Activated CD4-positive, alpha-beta T cell treated with anti-CD3 and anti-CD28 coated beads for 36 hours (primary cell): ENCODE data around the gene PCBD1. TPM values are rescaled to one million over a fixed set of nuclear protein-coding genes. Genes with fewer than 3 reads are reported as not detected.
A peak's percentile ranks its signal among the peaks of the same experiment; 100 is the strongest.

Experiments
- ATAC-seq: fragments of 200-7000 bp; cut with Tn5 transposase; one replicate; pipeline ENCODE4 v1.10.0; 2021; ENCODE audit warnings: mild to moderate bottlenecking, moderate library complexity
- CTCF ChIA-PET: fragments of 350-600 bp; sonication (Branson Sonifier 250); formaldehyde crosslinking; loops from one replicate; lab custom pipeline; 2021; ENCODE audit warnings: antibody characterized with exemption; lab: Charles Lee
- POLR2A ChIA-PET: fragments of 350-600 bp; sonication (Branson Sonifier 250); formaldehyde crosslinking; loops from one replicate; lab custom pipeline; 2021; ENCODE audit warnings: antibody characterized with exemption, inconsistent platforms; lab: Charles Lee
- DNase-seq: peaks from one replicate; pipeline ENCODE4 v3.0.0-alpha.2; 2020
- H3K27ac Mint-ChIP-seq: one replicate; pipeline ENCODE4 v1.8.0; 2021; ENCODE audit warnings: mixed read lengths
- H3K27me3 Mint-ChIP-seq: one replicate; pipeline ENCODE4 v1.8.0; 2021; ENCODE audit warnings: mixed read lengths
- H3K36me3 Mint-ChIP-seq: one replicate; pipeline ENCODE4 v1.8.0; 2021; ENCODE audit warnings: low read depth, mixed read lengths
- H3K4me1 Mint-ChIP-seq: one replicate; pipeline ENCODE4 v1.8.0; 2021; ENCODE audit warnings: mixed read lengths
- H3K4me3 Mint-ChIP-seq: one replicate; pipeline ENCODE4 v1.8.0; 2021; ENCODE audit warnings: mild to moderate bottlenecking, moderate library complexity, mixed read lengths
- H3K9me3 Mint-ChIP-seq: one replicate; pipeline ENCODE4 v1.8.0; 2021; ENCODE audit warnings: low read depth, mixed read lengths
- intact Hi-C, 2 experiments: fragments of 100-400 bp; cut with DNase I in 1 of 2; cut with micrococcal nuclease in 1 of 2; formaldehyde crosslinking; loops; one replicate each; pipeline versions ENCODE4 v1.14.2 to v1.15.1; 2022 to 2024; cut with DNase I, micrococcal nuclease
- total RNA-seq, 2 experiments: library from RNA; stranded (reverse); gene quantifications; one replicate each; pipeline ENCODE4 v1.2.3, GENCODE V29; 2021

Gene PCBD1
- total RNA-seq, 2 experiments from 2014 or later = 40.1 to 47.6 TPM

GRCh38 chr10:70896551-70896950, 8.2 kb upstream of the PCBD1 start:
- ATAC-seq = no peak
- ChIA-PET POLR2A (no interaction called here), CTCF (no interaction called here)
- intact Hi-C loops = no loop called here
- Mint-ChIP-seq H3K36me3 (no peaks in the 10 kb centered on the region), H3K4me3 (no peak overlapping the region), H3K9me3 (no peaks in the 10 kb centered on the region), H3K27ac (no peak overlapping the region), H3K27me3 (no peaks in the 10 kb centered on the region), H3K4me1 (peaks cover 7% of the 10 kb centered on the region)
- DNase-seq = no peak

DNA sequence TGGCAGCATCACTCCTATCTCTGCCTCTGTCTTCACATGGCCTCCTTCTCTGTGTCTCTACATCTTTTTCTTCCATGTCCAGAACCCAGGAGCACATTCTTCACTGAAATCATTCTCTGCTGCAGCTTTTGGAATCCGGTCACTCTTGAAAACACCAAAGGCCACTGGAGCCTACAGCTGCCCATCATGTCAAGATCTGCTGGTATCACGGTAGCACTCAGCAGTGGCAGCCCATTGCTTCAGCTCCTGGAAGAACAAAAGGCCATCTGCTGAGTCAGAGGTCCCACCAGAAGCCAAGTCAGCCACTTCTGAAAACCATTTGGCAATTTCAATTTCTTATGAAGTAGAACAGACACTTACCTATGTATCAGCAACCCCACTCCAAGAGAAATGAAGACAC, 6.1 kb upstream of the PCBD1 start:
- H3K4me3 Mint-ChIP-seq = no peak overlapping the region

DNA sequence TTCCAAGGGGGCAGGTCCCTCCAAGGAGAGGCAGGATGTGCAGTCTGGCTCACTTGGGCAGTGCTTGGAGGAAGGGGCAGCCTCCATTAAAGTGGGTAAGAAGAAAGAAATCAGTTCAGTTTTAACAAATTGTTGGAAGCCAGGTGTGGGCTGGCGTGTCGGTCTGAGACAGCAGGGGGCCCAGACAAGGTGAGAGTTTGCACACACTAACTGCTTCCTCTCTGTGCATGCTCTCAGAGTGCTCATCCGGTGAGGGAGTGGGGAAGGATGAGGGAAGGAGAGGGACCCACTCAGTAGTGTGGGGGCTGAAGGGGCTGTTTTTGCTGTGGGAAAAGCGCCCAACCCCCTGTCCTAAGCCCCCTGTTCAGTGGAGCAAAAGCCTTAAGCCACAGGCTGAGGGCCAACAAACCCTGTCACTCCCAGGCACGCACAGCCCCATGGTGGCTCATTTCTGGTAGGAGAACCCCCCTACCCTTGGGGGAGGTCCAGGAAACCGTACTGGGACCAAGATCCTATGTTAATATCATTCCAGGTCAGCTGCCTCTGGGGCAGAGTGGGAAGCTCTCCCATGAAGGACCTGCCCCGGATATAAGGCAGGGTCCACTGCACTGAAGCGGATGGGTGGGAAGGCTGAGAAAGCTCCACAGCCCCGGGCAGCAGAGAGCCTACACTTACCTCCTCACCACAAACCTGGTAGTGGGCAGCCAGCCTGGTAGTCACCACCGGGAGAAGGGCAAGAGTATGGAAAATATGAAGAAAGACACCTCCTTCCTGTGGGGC, 5.1 kb upstream of the PCBD1 start:
- Mint-ChIP-seq H3K4me3 (no peak overlapping the region), H3K36me3 (no peaks in the 10 kb centered on the region), H3K9me3 (no peaks in the 10 kb centered on the region), H3K27me3 (no peaks in the 10 kb centered on the region), H3K4me1 (peaks cover 16% of the 10 kb centered on the region), H3K27ac (no peak overlapping the region)
- POLR2A ChIA-PET = no interaction called here
- CTCF ChIA-PET = interaction anchor here (1.3 kb wide), 1 partner anchor 21 kb away, joined by 4 read pairs; no protein-coding TSS in a partner anchor
- peak; percentile 56 for ATAC-seq
- DNase-seq = peak; percentile 36
- intact Hi-C loops = no loop called here

More for the DNA sequence above, 6.1 kb upstream of the PCBD1 start:
- Mint-ChIP-seq H3K36me3 (no peaks in the 10 kb centered on the region), H3K27me3 (no peaks in the 10 kb centered on the region), H3K4me1 (peaks cover 9% of the 10 kb centered on the region), H3K9me3 (no peaks in the 10 kb centered on the region), H3K27ac (no peak overlapping the region)
- intact Hi-C loops = no loop called here
- POLR2A ChIA-PET = no interaction called here
- CTCF ChIA-PET = interaction anchor here (0.6 to 0.7 kb wide), 2 partner anchors 370 to 606 kb away, joined by 3 to 5 read pairs; no protein-coding TSS in a partner anchor
- ATAC-seq = no peak
- DNase-seq = no peak

DNA sequence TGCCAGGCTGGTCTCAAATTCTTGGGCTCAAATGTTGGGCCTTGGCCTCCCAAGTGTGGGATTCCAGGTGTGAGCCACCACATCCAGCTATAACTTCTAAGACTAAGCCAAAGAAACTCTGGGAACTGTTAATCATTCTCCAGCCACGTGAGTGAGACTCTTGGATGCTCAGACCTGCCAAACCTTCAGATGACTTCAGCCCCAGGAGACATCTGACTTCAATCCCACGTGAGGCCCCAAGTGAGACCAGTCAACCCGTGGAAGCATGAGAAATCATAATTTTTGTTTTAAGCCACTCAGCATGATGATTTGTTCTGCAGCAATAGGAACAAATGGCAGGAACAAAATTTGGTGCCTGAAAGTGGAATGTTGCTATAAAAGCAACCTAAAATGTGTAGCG, 4.3 kb upstream of the PCBD1 start:
- POLR2A ChIA-PET = no interaction called here
- CTCF ChIA-PET = no interaction called here
- no peaks in the 10 kb centered on the region for H3K27me3 Mint-ChIP-seq
- no peaks in the 10 kb centered on the region for H3K9me3 Mint-ChIP-seq
- no peak overlapping the region for H3K4me3 Mint-ChIP-seq
- H3K4me1 Mint-ChIP-seq = peaks cover 16% of the 10 kb centered on the region
- ATAC-seq = no peak
- no peaks in the 10 kb centered on the region for H3K36me3 Mint-ChIP-seq
- intact Hi-C loops = no loop called here
- H3K27ac Mint-ChIP-seq = no peak overlapping the region
- DNase-seq = no peak

DNA sequence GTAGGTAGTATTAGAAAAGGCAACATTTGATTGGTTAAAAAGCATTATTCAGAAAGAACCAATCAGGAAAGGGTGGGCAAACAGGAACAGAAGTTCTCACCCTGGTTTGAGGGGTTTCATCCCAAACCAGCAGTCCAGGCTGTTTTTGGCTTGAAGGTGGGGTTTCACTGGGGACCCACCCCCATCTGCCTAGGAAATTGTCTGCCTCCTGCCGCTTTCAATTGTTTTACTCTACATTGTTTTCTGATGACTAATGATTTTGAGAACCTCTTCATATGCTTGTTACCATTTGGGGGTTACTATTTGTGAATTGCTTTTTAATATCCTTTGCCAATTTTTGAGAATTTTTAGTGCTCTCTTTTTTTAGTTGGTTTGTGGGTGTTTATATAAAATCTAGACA, 3.3 kb upstream of the PCBD1 start:
- Mint-ChIP-seq H3K4me3 (no peak overlapping the region), H3K4me1 (peaks cover 26% of the 10 kb centered on the region), H3K27ac (no peak overlapping the region), H3K27me3 (no peaks in the 10 kb centered on the region), H3K36me3 (no peaks in the 10 kb centered on the region), H3K9me3 (no peaks in the 10 kb centered on the region)
- POLR2A ChIA-PET = no interaction called here
- CTCF ChIA-PET = interaction anchor here (2.7 kb wide), 1 partner anchor 12 kb away, joined by 12 read pairs; no protein-coding TSS in a partner anchor
- ATAC-seq = no peak
- DNase-seq = no peak
- intact Hi-C loops = no loop called here

DNA sequence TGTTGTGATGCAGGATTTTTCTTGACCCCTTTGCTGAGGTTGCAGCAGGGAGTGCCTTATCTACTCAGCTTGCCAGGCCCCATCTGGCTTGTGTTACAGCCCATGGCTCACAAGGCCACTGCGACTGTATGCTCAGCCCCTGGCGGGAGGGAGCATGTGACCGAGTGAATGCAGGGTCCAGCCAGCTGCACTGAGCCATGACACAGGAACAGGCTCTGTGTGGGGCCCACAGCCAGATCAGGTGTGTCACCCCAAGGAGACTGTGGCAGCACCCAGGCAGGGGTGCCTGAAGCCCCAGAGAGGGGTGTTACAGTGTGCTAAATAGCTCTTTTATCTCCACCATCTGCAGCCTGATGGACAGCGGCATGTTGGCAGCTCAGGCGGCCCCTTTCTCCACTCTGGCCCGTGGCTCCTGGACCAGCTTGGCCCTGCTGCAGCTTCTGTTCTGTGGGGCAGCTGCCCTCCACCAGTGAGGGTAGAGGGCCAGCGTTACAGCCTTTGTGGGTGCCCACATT, 2.6 kb upstream of the PCBD1 start:
- intact Hi-C loops = no loop called here
- no peaks in the 10 kb centered on the region for H3K36me3 Mint-ChIP-seq
- ChIA-PET CTCF (interaction anchor here (2.7 kb wide), 1 partner anchor 11 kb away, joined by 12 read pairs; no protein-coding TSS in a partner anchor), POLR2A (no interaction called here)
- H3K4me1 Mint-ChIP-seq = peaks cover 30% of the 10 kb centered on the region
- H3K4me3 Mint-ChIP-seq = no peak overlapping the region
- no peak overlapping the region for H3K27ac Mint-ChIP-seq
- no peaks in the 10 kb centered on the region for H3K27me3 Mint-ChIP-seq
- no peak for ATAC-seq
- DNase-seq = no peak
- no peaks in the 10 kb centered on the region for H3K9me3 Mint-ChIP-seq

- ChIA-PET CTCF (interaction anchor here (0.9 to 2.7 kb wide), 2 partner anchors 10 to 25 kb away, joined by 3 to 12 read pairs; no protein-coding TSS in a partner anchor), POLR2A (interaction anchor here (0.7 kb wide), 1 partner anchor 14 kb away, joined by 3 read pairs; no protein-coding TSS in a partner anchor)
- no peak for DNase-seq
- Mint-ChIP-seq H3K36me3 (peaks cover 6% of the 10 kb centered on the region), H3K27me3 (no peaks in the 10 kb centered on the region), H3K4me3 (peak overlapping the region; percentile 73), H3K4me1 (peaks cover 27% of the 10 kb centered on the region), H3K27ac (no peak overlapping the region), H3K9me3 (no peaks in the 10 kb centered on the region)
- intact Hi-C loops = loop anchor here in 1 of 2 experiments (2.0 kb wide), 1 partner anchor 74 kb away; the partner anchor contains the start of gene SGPL1
- ATAC-seq = no peak
These were observed 926 bp upstream of the PCBD1 start for GRCh38 chr10:70889291-70889690.

DNA sequence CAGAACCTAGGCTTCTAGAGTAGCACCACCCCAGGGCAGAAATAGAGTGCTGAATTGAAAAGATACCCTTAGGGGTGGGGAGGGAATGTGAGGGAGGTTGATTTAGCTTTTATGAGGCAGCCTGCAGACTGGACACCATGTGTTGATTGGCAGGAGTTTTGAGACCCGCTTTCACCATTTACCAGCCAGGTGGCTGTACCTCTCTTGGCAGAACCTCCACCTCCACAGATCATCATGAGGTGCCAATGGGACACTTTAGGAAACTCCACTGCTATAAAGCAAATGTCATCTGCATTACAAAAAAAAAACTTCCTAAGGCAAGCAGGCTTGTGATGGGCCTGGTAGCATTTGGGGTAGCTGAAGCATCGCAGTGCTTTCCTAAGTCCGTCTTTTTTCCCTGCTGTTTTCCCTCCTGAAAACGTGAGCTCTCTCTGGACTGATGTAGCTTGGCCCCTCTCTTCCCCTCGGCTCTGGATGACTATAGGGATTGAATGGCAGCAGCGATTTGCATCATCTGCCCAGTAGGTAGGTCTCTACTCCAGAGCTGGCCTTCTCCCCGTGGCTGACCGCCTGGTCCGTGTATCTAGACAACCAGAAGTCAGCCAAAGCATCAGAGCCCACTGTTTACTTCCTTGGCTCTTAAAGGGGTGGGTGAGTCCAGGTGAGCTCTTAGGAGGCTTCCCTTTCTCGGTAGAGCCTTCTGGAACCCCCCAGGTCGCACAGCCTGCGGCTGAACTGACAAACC, 1.3 kb downstream of the PCBD1 start:
- Mint-ChIP-seq H3K9me3 (no peaks in the 10 kb centered on the region), H3K4me3 (peak overlapping the region; percentile 73), H3K27me3 (no peaks in the 10 kb centered on the region), H3K27ac (peak overlapping the region; percentile 75), H3K36me3 (peaks cover 18% of the 10 kb centered on the region), H3K4me1 (peaks cover 22% of the 10 kb centered on the region)
- ATAC-seq = no peak
- no peak for DNase-seq
- ChIA-PET CTCF (interaction anchor here (0.5 to 1.3 kb wide), 3 partner anchors 9 to 88 kb away, joined by 3 to 5 read pairs (median 4); no protein-coding TSS in a partner anchor), POLR2A (interaction anchor here (0.6 kb wide), 1 partner anchor 77 kb away, joined by 7 read pairs; no protein-coding TSS in a partner anchor)
- intact Hi-C loops = no loop called here

DNA sequence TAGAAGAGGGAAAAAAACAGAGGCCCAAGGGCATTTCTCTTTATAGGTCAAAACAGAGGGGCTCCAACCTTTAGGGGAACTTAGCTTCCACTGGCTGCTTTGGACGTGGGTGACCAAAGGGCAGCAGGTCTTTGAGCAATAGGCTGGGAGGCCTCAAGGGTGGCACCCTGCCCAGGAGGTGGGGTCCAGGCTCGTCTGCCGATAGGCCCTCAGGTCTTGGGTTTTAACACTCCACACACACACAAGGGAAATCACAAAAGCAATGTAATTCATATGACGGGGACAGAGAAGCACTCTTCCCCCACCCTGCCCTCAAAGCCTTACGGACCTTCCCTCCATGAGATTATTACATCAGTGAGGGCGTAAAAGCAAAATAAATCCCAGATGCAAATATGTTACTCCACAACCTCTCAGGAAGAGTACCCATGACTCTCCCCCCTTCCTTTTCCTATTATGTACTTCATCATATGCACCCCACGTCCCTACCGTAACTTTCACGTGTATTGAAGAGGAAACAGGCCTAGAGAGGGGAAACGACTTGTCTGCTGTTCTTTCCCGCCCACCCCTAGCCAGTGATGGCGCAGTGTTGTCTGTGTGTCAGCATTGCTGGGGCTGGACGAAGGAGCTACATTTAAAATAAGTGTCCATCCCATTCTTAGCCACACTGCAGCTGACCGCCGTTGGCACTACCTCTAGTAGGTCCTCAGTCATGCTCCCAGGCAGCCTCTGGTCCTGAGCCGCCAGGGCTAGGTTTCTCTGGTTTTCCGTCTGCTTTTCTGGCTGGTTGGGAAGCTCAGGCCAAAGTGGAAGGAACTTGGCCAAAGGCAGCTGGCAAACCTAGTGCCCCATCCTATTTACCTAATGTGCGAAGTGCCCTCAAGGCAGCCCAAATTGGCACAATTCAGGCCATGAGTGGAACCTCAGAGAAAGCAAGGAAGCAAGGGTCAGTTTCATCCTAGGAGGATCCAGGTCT, 2.1 kb downstream of the PCBD1 start:
- ChIA-PET CTCF (interaction anchor here (1.3 kb wide), 1 partner anchor 17 kb away, joined by 5 read pairs; no protein-coding TSS in a partner anchor), POLR2A (no interaction called here)
- Mint-ChIP-seq H3K27ac (peak overlapping the region; percentile 31), H3K9me3 (no peaks in the 10 kb centered on the region), H3K4me1 (peaks cover 22% of the 10 kb centered on the region), H3K36me3 (peaks cover 23% of the 10 kb centered on the region), H3K4me3 (no peak overlapping the region), H3K27me3 (no peaks in the 10 kb centered on the region)
- intact Hi-C loops = no loop called here
- ATAC-seq (no peak), DNase-seq (no peak)

DNA sequence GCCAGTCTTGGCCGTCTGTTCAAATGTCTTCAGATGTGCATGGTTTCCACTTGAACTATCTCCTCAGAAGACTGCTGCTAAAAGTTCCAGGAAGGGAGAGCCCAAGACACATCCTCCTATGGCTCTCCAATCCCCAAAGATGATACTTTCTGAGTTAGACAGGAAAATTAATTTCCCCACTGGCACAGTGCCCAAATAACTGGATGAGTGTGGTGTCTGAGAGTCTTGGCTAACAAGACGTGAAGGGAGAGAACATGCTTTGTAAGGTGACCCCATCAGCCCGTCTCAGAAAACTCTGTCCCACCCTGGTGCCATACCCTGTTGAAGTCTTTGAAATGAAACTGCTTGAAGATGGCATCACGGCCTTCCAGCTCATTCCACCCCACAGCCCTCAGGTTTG, 2.9 kb downstream of the PCBD1 start:
- CTCF ChIA-PET = no interaction called here
- DNase-seq = no peak
- H3K9me3 Mint-ChIP-seq = no peaks in the 10 kb centered on the region
- POLR2A ChIA-PET = no interaction called here
- H3K27me3 Mint-ChIP-seq = no peaks in the 10 kb centered on the region
- H3K4me3 Mint-ChIP-seq = no peak overlapping the region
- H3K27ac Mint-ChIP-seq = no peak overlapping the region
- intact Hi-C loops = no loop called here
- no peak for ATAC-seq
- H3K36me3 Mint-ChIP-seq = peaks cover 23% of the 10 kb centered on the region
- H3K4me1 Mint-ChIP-seq = peaks cover 22% of the 10 kb centered on the region
